Inferior parietal cortex (tissue), 1 donor: ENCODE data around the gene MFAP4.

ENCODE experiments used
- DNase-seq: peaks from one replicate; pipeline ENCODE4 v3.0.0-alpha.2; 2016; ENCODE audit errors: extremely low spot score

The MFAP4 gene

DNA sequence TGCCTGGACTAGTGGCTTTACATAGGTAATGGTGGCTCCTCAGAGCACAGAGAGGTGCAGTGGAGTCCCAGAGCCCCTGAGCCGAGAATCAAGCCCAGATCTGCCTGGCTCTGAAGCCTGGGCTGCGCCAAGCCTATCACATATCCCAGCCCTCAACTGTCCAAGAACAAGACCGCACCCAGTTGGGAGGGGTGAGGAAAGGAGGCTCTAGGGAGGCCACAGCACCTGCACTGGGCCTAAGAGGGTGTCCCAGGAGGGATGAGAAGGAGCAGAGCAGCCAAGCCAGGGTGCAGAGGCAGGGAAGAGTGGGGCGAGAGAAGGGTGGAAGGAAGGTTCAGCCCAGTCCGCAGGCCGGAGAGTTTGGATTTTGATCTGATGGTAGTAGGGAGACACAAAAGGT lies 23.1 kb upstream of the MFAP4 start:
- no peak for DNase-seq

- DNase-seq, result peak; percentile 14
These were observed 22.5 kb upstream of the MFAP4 start for GRCh38 chr17:19409509-19409908.

DNA sequence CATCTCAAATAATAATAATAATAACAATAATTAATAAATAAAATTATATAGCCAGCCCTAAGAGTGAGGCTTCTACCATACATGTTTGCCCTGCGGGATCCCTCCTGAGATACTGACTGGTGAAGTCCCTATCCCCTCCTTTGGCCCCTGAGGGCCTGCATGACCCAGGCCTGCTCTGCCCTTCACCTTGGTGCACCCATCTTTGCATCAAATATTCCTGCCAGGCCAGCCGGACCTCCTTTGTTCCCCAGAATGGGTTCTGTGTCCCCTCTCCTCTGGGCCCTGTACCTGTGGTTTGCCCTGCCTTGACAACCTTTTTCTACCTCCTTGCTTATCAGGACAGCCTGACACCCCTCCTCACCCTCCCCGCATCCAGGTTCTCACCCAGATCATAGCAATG lies 22.1 kb upstream of the MFAP4 start:
- no peak for DNase-seq

- DNase-seq, result no peak
These were observed 21.3 kb upstream of the MFAP4 start for GRCh38 chr17:19408346-19408710.

- DNase-seq, result no peak
These were observed 20.8 kb upstream of the MFAP4 start for GRCh38 chr17:19407601-19408345.

- no peak for DNase-seq
These were observed 18.1 kb upstream of the MFAP4 start for GRCh38 chr17:19405114-19405513.

GRCh38 chr17:19404264-19404663 lies 17.3 kb upstream of the MFAP4 start:
- DNase-seq, result no peak

DNA sequence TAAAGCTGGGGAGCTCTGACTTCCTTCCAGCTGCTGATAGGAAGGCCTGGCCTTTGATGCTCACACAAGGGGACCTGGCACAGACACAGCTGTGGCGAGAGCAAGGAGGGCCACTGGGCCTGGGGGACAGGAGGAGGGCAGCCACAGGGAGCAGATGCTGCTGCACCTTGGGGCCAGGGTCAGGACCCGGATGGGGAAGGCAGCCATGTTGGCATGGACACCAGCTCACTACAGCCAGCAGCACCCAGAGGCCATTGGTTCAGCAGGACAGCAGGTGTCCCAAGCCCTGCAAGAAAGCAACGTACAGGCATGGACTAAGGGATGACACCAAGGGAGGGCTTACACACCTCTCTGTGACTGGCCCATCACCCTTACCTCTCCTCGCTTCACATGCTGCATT lies 16.0 kb upstream of the MFAP4 start:
- DNase-seq, result no peak

GRCh38 chr17:19402171-19402570 lies 15.2 kb upstream of the MFAP4 start:
- no peak for DNase-seq

- no peak for DNase-seq
These were observed 14.5 kb upstream of the MFAP4 start for GRCh38 chr17:19401321-19402010.

- no peak for DNase-seq
These were observed 12.9 kb upstream of the MFAP4 start for GRCh38 chr17:19399750-19400450.

DNA sequence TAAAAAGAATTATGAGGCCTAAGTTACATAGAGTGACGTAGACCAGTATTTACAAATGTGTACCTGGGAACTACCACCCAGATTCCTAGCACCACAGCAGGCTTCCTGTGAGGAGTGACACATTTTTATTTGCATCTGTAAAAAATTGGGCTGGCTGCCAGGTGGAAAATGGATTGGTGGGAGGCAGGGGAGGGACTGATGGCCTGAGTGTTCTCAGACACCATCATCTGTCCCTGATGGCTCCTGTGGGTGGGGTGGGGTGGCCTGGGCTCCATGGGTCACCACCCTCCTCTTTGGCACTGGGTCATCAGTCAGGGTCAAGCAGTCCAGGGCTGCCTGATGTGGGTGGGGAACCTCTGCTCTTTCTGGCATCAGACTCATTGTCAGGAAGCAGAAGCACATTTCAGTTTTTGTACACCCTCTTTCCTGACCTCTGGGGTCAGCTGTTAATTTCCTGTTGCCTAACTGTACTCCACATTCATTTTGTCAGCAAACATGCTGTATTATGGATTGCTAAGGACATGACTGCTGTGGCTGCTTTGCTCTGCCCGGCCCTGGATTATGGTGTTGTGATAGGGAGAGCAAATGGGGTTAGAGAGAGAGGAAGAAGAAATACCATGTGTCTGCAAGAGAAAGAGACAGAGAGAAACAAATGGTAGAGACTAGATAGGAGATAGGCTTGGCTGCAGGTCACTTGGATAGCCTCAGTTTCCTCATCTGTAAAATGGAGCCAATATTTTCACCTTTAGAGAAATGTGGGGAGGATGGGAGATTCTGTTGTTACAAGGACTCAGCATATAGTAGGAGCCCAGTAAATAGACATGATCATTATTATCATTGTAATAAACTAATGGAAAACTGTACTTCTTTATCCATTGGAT lies 11.6 kb upstream of the MFAP4 start:
- no peak for DNase-seq

GRCh38 chr17:19397556-19398041 lies 10.6 kb upstream of the MFAP4 start:
- no peak for DNase-seq

- no peak for DNase-seq
These were observed 5.3 kb upstream of the MFAP4 start for GRCh38 chr17:19392303-19392702.

- DNase-seq, result no peak
These were observed 4.4 kb upstream of the MFAP4 start for GRCh38 chr17:19391432-19391831.

DNA sequence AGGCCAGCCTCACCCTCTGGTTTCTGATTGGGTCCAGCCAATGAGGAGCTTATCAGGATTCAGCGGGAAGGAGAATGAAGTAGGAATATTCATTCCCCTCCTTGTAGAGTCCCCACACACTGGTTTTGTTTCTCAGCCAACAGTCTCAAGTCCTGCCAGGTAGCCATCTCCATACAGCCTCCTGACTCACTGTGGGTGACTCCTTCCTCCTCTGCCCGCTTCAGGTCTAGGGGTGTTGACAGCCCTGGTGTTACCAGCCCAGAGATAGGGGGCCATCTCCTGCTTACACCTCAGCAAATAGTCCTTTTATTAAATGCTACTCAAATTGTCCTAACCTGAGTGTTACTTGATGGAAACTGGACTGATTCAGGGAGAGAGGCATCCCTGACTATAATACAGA lies 4.0 kb upstream of the MFAP4 start:
- no peak for DNase-seq

- no peak for DNase-seq
These were observed 2.1 kb upstream of the MFAP4 start for GRCh38 chr17:19388791-19389785.

DNA sequence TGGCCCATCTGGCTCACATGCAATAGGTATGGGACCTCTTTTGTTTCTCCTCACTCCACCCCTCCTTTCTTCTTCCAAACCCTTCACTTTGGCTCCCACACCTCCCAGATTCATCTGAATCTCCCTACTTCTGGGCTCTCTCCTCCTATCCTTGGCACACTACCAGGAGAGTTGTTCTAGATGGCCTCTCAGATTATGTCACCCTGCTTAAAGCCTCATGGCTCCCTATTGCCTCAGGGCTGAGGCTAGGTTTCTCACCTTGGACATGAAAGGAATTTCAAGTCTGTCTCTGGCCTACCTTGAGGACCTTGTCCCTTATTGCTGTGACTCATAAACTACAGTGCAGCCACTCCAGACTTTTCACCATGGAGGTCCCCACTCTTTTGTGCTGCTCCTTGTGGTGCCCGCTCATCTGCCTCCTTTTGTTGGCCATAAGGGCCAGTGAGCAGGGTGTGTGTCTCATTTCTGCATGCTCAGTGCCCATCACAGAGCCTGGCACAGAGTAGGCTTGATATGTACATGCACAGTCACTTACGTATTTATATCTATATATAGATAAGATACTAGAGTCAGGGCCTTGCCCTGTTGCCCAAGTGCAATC lies 1.0 kb upstream of the MFAP4 start:
- DNase-seq, result no peak

GRCh38 chr17:19386051-19386929 lies 700 bp downstream of the MFAP4 start:
- no peak for DNase-seq
